T-cell (primary cell): ENCODE results near the gene PRKD1. TPM values are rescaled to one million over a fixed set of nuclear protein-coding genes. Genes with fewer than 3 reads are reported as not detected.

Experiments
- ATAC-seq, 4 experiments: fragments of 200-7000 bp in 3 of 4; fragments of 150-1000 bp in 1 of 4; cut with Tn5 transposase; replicated peaks in 1 of 4; 1 replicate in 3 of 4; 2 replicates in 1 of 4; pipeline ENCODE4 v1.10.0; 2021; ENCODE audit warnings: moderate library complexity in 3 of 4, mild to moderate bottlenecking in 2 of 4, moderate number of reproducible peaks in 1 of 4
- CTCF ChIA-PET, 2 donors: fragments of 300-600 bp; sonication (Branson Sonifier 250); formaldehyde crosslinking; loops; one replicate each; lab custom pipeline; 2022; ENCODE audit warnings: antibody characterized with exemption in 2 of 2; lab: Charles Lee
- POLR2A ChIA-PET, 2 donors: fragments of 300-600 bp; sonication (Branson Sonifier 250); formaldehyde crosslinking; loops; one replicate each; lab custom pipeline; 2022; ENCODE audit warnings: antibody characterized with exemption in 2 of 2; lab: Charles Lee
- DNase-seq, 35 experiments: peaks; one replicate each; pipeline versions ENCODE4 v3.0.0 to v3.0.0-alpha.2; 2013 to 2023
- H3K27ac ChIP-seq: one replicate; pipeline ENCODE4 v1.5.1; 2013; ENCODE audit warnings: low read length
- H3K27me3 ChIP-seq, 2 experiments: replicated peaks in 1 of 2; 1 replicate in 1 of 2; 2 replicates in 1 of 2; pipeline versions ENCODE4 v1.6.1 to v1.7.0; 2013; ENCODE audit warnings: low read length in 1 of 2, mixed read lengths in 1 of 2; ENCODE audit not compliant: control insufficient read depth in 2 of 2, insufficient read depth in 2 of 2; ENCODE audit errors: extremely low read depth in 1 of 2
- H3K36me3 ChIP-seq, 2 donors: 1 replicate in 1 of 2; 2 replicates in 1 of 2; pipeline versions ENCODE4 v1.6.1 to v1.7.0; 2013; ENCODE audit warnings: low read length in 1 of 2; ENCODE audit not compliant: control insufficient read depth in 2 of 2, insufficient read depth in 1 of 2; ENCODE audit errors: extremely low read depth in 1 of 2
- H3K4me1 ChIP-seq, 2 experiments: 1 replicate in 1 of 2; 2 replicates in 1 of 2; pipeline versions ENCODE4 v1.6.1 to v1.7.0; 2013; ENCODE audit warnings: low read length in 2 of 2, mixed read lengths in 1 of 2; ENCODE audit not compliant: insufficient read depth in 2 of 2, control insufficient read depth in 1 of 2; ENCODE audit errors: extremely low read depth in 1 of 2
- H3K4me3 ChIP-seq, 2 donors: 1 replicate in 1 of 2; 2 replicates in 1 of 2; pipeline versions ENCODE4 v1.5.1 to v1.7.0; 2013; ENCODE audit warnings: mild to moderate bottlenecking in 2 of 2, low read length in 1 of 2, moderate library complexity in 1 of 2; ENCODE audit not compliant: control insufficient read depth in 1 of 2; ENCODE audit errors: extremely low read depth in 1 of 2
- H3K9me3 ChIP-seq: 2 replicates; pipeline ENCODE4 v1.7.0; 2013
- H3K27ac Mint-ChIP-seq, 2 donors: one replicate each; pipeline ENCODE4 v1.8.0; 2020 to 2021; ENCODE audit warnings: mild to moderate bottlenecking in 2 of 2, mixed read lengths in 2 of 2
- H3K27me3 Mint-ChIP-seq, 2 donors: one replicate each; pipeline ENCODE4 v1.8.0; 2021 to 2022; ENCODE audit warnings: mixed read lengths in 2 of 2
- H3K36me3 Mint-ChIP-seq: one replicate; pipeline ENCODE4 v1.8.0; 2021; ENCODE audit warnings: mixed read lengths
- H3K4me1 Mint-ChIP-seq, 3 donors: one replicate each; pipeline ENCODE4 v1.8.0; 2020 to 2022; ENCODE audit warnings: mixed read lengths in 3 of 3, mild to moderate bottlenecking in 1 of 3
- H3K4me3 Mint-ChIP-seq, 3 donors: one replicate each; pipeline ENCODE4 v1.8.0; 2020 to 2022; ENCODE audit warnings: mild to moderate bottlenecking in 3 of 3, mixed read lengths in 3 of 3, moderate library complexity in 3 of 3
- H3K9me3 Mint-ChIP-seq, 3 donors: one replicate each; pipeline ENCODE4 v1.8.0; 2020 to 2022; ENCODE audit warnings: mixed read lengths in 3 of 3
- WGBS: methylation state at CpG from one replicate; pipeline ENCODE4 v1.1.5; 2013; ENCODE audit warnings: missing lambda C conversion rate; ENCODE audit not compliant: insufficient coverage; 5-methylcytosine and 5-hydroxymethylcytosine counted together
- total RNA-seq, 35 experiments: library from RNA in 6 of 35; stranded (reverse) in 6 of 35; fragments of 120-200 nt in 1 of 35; gene quantifications; one replicate each; pipeline versions ENCODE4 v1.2.1 to v1.2.4 and lab custom pipeline; 2013 to 2026

The PRKD1 gene
- total RNA-seq, 5 donors from 2014 or later (not counting 1 experiment from before 2014, with no cell fraction given): 0.28 to 0.43 TPM; not detected in 3

- POLR2A ChIA-PET: no interaction called here
- H3K27ac Mint-ChIP-seq: no peak overlapping the region
- Histone ChIP-seq H3K27ac (no peak overlapping the region), H3K4me3 (no peak overlapping the region), H3K27me3 (no peaks in the 10 kb centered on the region), H3K36me3 (no peaks in the 10 kb centered on the region), H3K9me3 (no peaks in the 10 kb centered on the region), H3K4me1 (no peaks in the 10 kb centered on the region)
- no peaks in the 10 kb centered on the region for H3K27me3 Mint-ChIP-seq
- H3K9me3 Mint-ChIP-seq: peaks cover 0 to 15% (median 3%) of the 10 kb centered on the region in 3 donors
- no peaks in the 10 kb centered on the region for H3K36me3 Mint-ChIP-seq
- H3K4me1 Mint-ChIP-seq: no peaks in the 10 kb centered on the region
- no peak overlapping the region for H3K4me3 Mint-ChIP-seq
- 94% methylated on average over 2 of the region's 5 CpGs for WGBS
- CTCF ChIA-PET: no interaction called here
- ATAC-seq (no peak), DNase-seq (no peak)
Observed at GRCh38 chr14:29821661-29822429, 105.8 kb downstream of the PRKD1 start.

GRCh38 chr14:29821242-29821641, 106.4 kb downstream of the PRKD1 start:
- no peaks in the 10 kb centered on the region for H3K9me3 ChIP-seq
- H3K4me1 ChIP-seq: no peaks in the 10 kb centered on the region
- Mint-ChIP-seq H3K36me3 (no peaks in the 10 kb centered on the region), H3K27me3 (no peaks in the 10 kb centered on the region), H3K4me3 (no peak overlapping the region), H3K27ac (no peak overlapping the region), H3K4me1 (no peaks in the 10 kb centered on the region), H3K9me3 (peaks cover 0 to 15% (median 3%) of the 10 kb centered on the region in 3 donors)
- WGBS: no CpG with 5 or more reads among the region's 2 CpGs
- no peak overlapping the region for H3K4me3 ChIP-seq
- ATAC-seq (no peak), DNase-seq (no peak)
- POLR2A ChIA-PET: no interaction called here
- H3K27me3 ChIP-seq: no peaks in the 10 kb centered on the region
- CTCF ChIA-PET: no interaction called here
- H3K36me3 ChIP-seq: no peaks in the 10 kb centered on the region
- H3K27ac ChIP-seq: no peak overlapping the region

GRCh38 chr14:29820785-29821184, 106.9 kb downstream of the PRKD1 start:
- Histone ChIP-seq H3K9me3 (no peaks in the 10 kb centered on the region), H3K27ac (no peak overlapping the region), H3K4me3 (no peak overlapping the region), H3K27me3 (no peaks in the 10 kb centered on the region), H3K36me3 (no peaks in the 10 kb centered on the region), H3K4me1 (no peaks in the 10 kb centered on the region)
- Mint-ChIP-seq H3K4me1 (no peaks in the 10 kb centered on the region), H3K27me3 (no peaks in the 10 kb centered on the region), H3K27ac (no peak overlapping the region), H3K36me3 (no peaks in the 10 kb centered on the region), H3K4me3 (no peak overlapping the region), H3K9me3 (peaks cover 0 to 15% (median 3%) of the 10 kb centered on the region in 3 donors)
- ATAC-seq (no peak), DNase-seq (no peak)
- POLR2A ChIA-PET: no interaction called here
- CTCF ChIA-PET: no interaction called here
- WGBS: no CpG with 5 or more reads among the region's 1 CpG

GRCh38 chr14:29817767-29818405, 109.8 kb downstream of the PRKD1 start:
- H3K9me3 Mint-ChIP-seq: peaks cover 5 to 11% (median 7%) of the 10 kb centered on the region in 3 donors
- Histone ChIP-seq H3K9me3 (no peaks in the 10 kb centered on the region), H3K27ac (no peak overlapping the region), H3K4me1 (no peaks in the 10 kb centered on the region), H3K4me3 (no peak overlapping the region), H3K36me3 (no peaks in the 10 kb centered on the region), H3K27me3 (no peaks in the 10 kb centered on the region)
- H3K4me1 Mint-ChIP-seq: no peaks in the 10 kb centered on the region
- DNase-seq: no peak
- no peak overlapping the region for H3K4me3 Mint-ChIP-seq
- CTCF ChIA-PET: no interaction called here
- no peak overlapping the region for H3K27ac Mint-ChIP-seq
- no peaks in the 10 kb centered on the region for H3K36me3 Mint-ChIP-seq
- no peaks in the 10 kb centered on the region for H3K27me3 Mint-ChIP-seq
- POLR2A ChIA-PET: no interaction called here
- ATAC-seq: no peak

GRCh38 chr14:29815016-29815674, 112.5 kb downstream of the PRKD1 start:
- CTCF ChIA-PET: no interaction called here
- Histone ChIP-seq H3K9me3 (no peaks in the 10 kb centered on the region), H3K4me3 (no peak overlapping the region), H3K36me3 (no peaks in the 10 kb centered on the region), H3K4me1 (no peaks in the 10 kb centered on the region), H3K27ac (no peak overlapping the region), H3K27me3 (no peaks in the 10 kb centered on the region)
- Mint-ChIP-seq H3K4me3 (no peak overlapping the region), H3K9me3 (peaks cover 9 to 12% (median 10%) of the 10 kb centered on the region in 3 donors), H3K27ac (no peak overlapping the region), H3K4me1 (no peaks in the 10 kb centered on the region), H3K27me3 (no peaks in the 10 kb centered on the region), H3K36me3 (no peaks in the 10 kb centered on the region)
- POLR2A ChIA-PET: no interaction called here
- DNase-seq (no peak), ATAC-seq (no peak)
- 83% methylated on average over 1 of the region's 4 CpGs for WGBS

- H3K36me3 Mint-ChIP-seq: no peaks in the 10 kb centered on the region
- Histone ChIP-seq H3K9me3 (no peaks in the 10 kb centered on the region), H3K27me3 (no peaks in the 10 kb centered on the region), H3K27ac (no peak overlapping the region), H3K4me3 (no peak overlapping the region), H3K4me1 (no peaks in the 10 kb centered on the region), H3K36me3 (no peaks in the 10 kb centered on the region)
- H3K27ac Mint-ChIP-seq: no peak overlapping the region
- peaks cover 10 to 13% (median 12%) of the 10 kb centered on the region in 3 donors for H3K9me3 Mint-ChIP-seq
- H3K27me3 Mint-ChIP-seq: no peaks in the 10 kb centered on the region
- no peak for ATAC-seq
- POLR2A ChIA-PET: no interaction called here
- no peak for DNase-seq
- no peak overlapping the region for H3K4me3 Mint-ChIP-seq
- WGBS: 72% methylated on average over 3 of the region's 6 CpGs
- CTCF ChIA-PET: no interaction called here
- no peaks in the 10 kb centered on the region for H3K4me1 Mint-ChIP-seq
Observed at GRCh38 chr14:29814156-29815015, 113.3 kb downstream of the PRKD1 start.
